Stimulated activated naive CD4-positive, alpha-beta T cell (primary cell): Measurements from ENCODE around the gene GALNT14.

ENCODE experiments used
- DNase-seq, 6 experiments: peaks; one replicate each; lab custom pipeline; 2025; lab: John Stamatoyannopoulos, UW

GALNT14 gene

GRCh38 chr2:30888852-30889409 lies 249.3 kb downstream of the GALNT14 start:
- DNase-seq, result no peak

- no peak for DNase-seq
Observed at GRCh38 chr2:30886080-30886479, 252.2 kb downstream of the GALNT14 start.

- no peak for DNase-seq
Observed at GRCh38 chr2:30883822-30884221, 254.4 kb downstream of the GALNT14 start.

- no peak for DNase-seq
Observed at GRCh38 chr2:30883184-30883583, 255.1 kb downstream of the GALNT14 start.

GRCh38 chr2:30880516-30880915 lies 257.7 kb downstream of the GALNT14 start:
- DNase-seq, result no peak

GRCh38 chr2:30877833-30878232 lies 260.4 kb downstream of the GALNT14 start:
- no peak for DNase-seq

- no peak for DNase-seq
Observed at GRCh38 chr2:30872797-30873196, 265.4 kb downstream of the GALNT14 start.

- no peak for DNase-seq
Observed at GRCh38 chr2:30871980-30872789, 266.1 kb downstream of the GALNT14 start.

GRCh38 chr2:30871440-30871839 lies 266.8 kb downstream of the GALNT14 start:
- DNase-seq, result no peak

GRCh38 chr2:30869988-30870387 lies 268.3 kb downstream of the GALNT14 start:
- DNase-seq, result no peak

GRCh38 chr2:30867385-30867784 lies 270.9 kb downstream of the GALNT14 start:
- DNase-seq, result no peak

GRCh38 chr2:30866974-30867373 lies 271.3 kb downstream of the GALNT14 start:
- no peak for DNase-seq

- no peak for DNase-seq
Observed at GRCh38 chr2:30865892-30866681, 272.2 kb downstream of the GALNT14 start.

GRCh38 chr2:30865243-30865642 lies 273.0 kb downstream of the GALNT14 start:
- DNase-seq, result no peak

- DNase-seq, result peak in 4 of 6 experiments; percentile 2 to 15 (median 6)
Observed at GRCh38 chr2:30862054-30862651, 276.1 kb downstream of the GALNT14 start.

- no peak for DNase-seq
Observed at GRCh38 chr2:30860726-30861125, 277.5 kb downstream of the GALNT14 start.
